IPS DF 4.7 (cell line): ENCODE data around the gene LIMK1.
"Not testable (repeated sequence)": the region's sequence is repeated elsewhere in the genome, so short reads cannot be mapped to it uniquely, and the experiment has no call there.

ENCODE experiments used
- DNase-seq: peaks from one replicate; pipeline ENCODE4 v3.0.0-alpha.2; 2013; ENCODE audit warnings: low spot score; ENCODE audit errors: extremely low read depth

The LIMK1 gene

GRCh38 chr7:74121401-74122249 is 38.0 kb downstream of the LIMK1 start:
- no peak for DNase-seq

- DNase-seq = not testable (repeated sequence)
These were observed 40.3 kb downstream of the LIMK1 start for GRCh38 chr7:74123892-74124291.

- no peak for DNase-seq
These were observed 42.7 kb downstream of the LIMK1 start for GRCh38 chr7:74126220-74126880.

DNA sequence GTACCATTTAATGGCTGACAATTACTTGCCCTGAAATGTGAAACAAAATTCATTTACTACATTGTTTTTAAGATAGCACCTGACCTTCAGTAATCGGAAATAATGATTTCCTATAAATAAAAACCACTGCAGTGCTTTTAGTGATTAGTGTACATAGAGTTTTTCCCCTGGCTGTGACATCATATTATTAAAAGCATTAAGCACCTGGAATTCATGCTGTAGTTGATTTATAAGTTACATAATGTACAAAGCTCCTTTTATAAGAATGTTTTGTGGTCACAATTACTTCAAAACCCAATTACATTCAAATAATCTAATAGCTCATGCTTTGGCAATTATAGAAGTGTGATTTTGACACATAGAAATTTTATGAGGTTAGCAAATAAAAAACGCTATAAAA is 46.3 kb downstream of the LIMK1 start:
- no peak for DNase-seq

GRCh38 chr7:74130518-74130917 is 46.9 kb downstream of the LIMK1 start:
- no peak for DNase-seq

GRCh38 chr7:74134117-74134620 is 50.6 kb downstream of the LIMK1 start:
- no peak for DNase-seq

- DNase-seq = peak; percentile 49
These were observed 54.8 kb downstream of the LIMK1 start for GRCh38 chr7:74138334-74138867.

- peak; percentile 90 for DNase-seq
These were observed 55.6 kb downstream of the LIMK1 start for GRCh38 chr7:74138945-74139843.

DNA sequence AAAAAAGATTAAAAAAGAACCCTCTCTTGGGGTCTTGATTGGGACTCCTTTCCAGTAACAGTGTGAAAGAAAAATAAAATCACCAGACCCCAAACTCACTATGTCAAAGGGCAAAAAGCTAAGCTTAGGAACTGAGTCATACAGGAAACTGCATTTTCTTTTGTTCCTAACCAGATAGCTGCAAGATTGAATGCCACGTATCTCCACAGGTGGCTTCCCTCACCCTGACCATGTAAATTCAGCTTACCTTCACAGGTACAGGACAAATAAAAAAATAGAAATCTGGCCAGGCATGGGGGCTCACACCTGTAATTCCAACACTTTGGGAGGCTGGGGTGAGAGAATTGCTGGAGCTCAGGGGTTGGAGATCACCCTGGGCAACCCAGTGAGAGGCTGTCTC is 58.1 kb downstream of the LIMK1 start:
- no peak for DNase-seq

DNA sequence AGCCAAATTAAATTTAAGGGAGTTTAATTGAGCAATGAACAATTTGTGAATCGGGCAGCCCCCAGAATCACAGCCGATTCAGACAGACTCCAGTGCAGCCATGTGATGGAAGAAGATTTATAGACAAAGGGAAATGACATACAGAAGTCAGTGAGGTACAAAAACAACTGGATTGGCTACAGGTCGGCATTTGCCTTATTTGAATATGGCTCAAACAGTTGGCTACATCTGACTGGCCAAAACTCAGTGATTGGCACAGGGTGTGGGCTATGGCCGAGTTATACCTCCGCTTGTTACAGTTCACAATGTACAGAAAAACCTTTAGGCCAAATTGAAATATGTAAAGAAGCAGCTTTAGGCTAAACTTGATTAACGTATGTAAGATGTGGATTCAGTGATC is 59.8 kb downstream of the LIMK1 start:
- no peak for DNase-seq

- DNase-seq = no peak
These were observed 64.9 kb downstream of the LIMK1 start for GRCh38 chr7:74148491-74148890.

GRCh38 chr7:74149071-74149470 is 65.5 kb downstream of the LIMK1 start:
- DNase-seq = no peak

GRCh38 chr7:74149603-74150002 is 66.0 kb downstream of the LIMK1 start:
- no peak for DNase-seq

GRCh38 chr7:74153736-74154135 is 70.1 kb downstream of the LIMK1 start:
- no peak for DNase-seq

DNA sequence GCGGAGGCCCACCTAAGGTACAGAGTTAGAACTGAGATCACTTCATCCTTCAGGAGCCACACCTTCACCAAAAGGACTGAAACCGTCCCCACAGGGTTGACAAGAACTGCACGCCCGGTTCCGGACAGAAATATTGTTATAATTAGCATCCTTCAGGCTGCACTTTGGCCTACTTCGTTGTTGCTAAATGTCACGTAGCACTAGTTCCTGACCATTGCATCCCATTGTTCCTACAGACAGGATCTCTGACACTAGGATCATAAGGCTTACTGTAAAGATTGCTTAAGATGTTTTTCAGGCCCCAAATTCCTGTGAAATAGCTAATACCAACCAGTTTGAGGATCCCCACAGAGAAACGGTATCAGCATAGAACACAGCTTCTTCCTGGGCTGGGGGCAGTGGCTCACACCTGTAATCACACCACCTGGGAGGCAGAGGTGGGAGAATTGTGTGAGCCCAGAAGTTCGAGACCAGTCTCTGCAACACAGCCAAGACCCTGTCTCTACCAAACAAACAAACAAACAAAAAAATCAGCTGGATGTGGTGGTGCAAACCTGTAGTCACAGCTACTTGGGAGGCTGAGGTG is 72.3 kb downstream of the LIMK1 start:
- DNase-seq = no peak

- DNase-seq = no peak
These were observed 74.0 kb downstream of the LIMK1 start for GRCh38 chr7:74157605-74158004.

GRCh38 chr7:74164985-74165456 is 81.4 kb downstream of the LIMK1 start:
- no peak for DNase-seq

GRCh38 chr7:74165867-74166593 is 82.4 kb downstream of the LIMK1 start:
- DNase-seq = no peak

GRCh38 chr7:74167324-74167723 is 83.7 kb downstream of the LIMK1 start:
- DNase-seq = not testable (repeated sequence)
